ENCODE data around the gene DCAF4L1. TPM values are rescaled to one million over a fixed set of nuclear protein-coding genes. Genes with fewer than 3 reads are reported as not detected.

Gene DCAF4L1
- total RNA-seq, 1 experiment from 2014 or later: 0.56 TPM

- peak overlapping the region; percentile 94 for H3K9ac ChIP-seq (ENCODE audit: low read length)
- H3K4me1 ChIP-seq (ENCODE audit: low read length): peaks cover 38% of the 10 kb centered on the region
- peak overlapping the region; percentile 97 for H3K4me3 ChIP-seq (ENCODE audit: low read length)
- peaks cover 93% of the 10 kb centered on the region for H3K79me2 ChIP-seq (ENCODE audit: low read length)
- no peak overlapping the region for H2AFZ ChIP-seq (ENCODE audit: low read length)
- no peak overlapping the region for H3K27ac ChIP-seq (ENCODE audit: low read length)
- peak overlapping the region; percentile 87 for H3K4me2 ChIP-seq (ENCODE audit: low read depth, low read length, poor library complexity, severe bottlenecking)
- no peaks in the 10 kb centered on the region for H3K9me2 ChIP-seq (replicated peaks; ENCODE audit: insufficient read depth, low read length)
- no peaks in the 10 kb centered on the region for H3K27me3 ChIP-seq (ENCODE audit: low read length)
- H4K20me1 ChIP-seq (ENCODE audit: insufficient read depth, low read depth, low read length): peaks cover 7% of the 10 kb centered on the region; the same call in 1 of the 2 replicates
- H3K36me3 ChIP-seq (ENCODE audit: insufficient read depth, low read length): no peaks in the 10 kb centered on the region
- no peaks in the 10 kb centered on the region for H3K9me3 ChIP-seq (ENCODE audit: low read length)
- DNase-seq: no peak
These were observed 10.6 kb downstream of the DCAF4L1 start for GRCh38 chr4:41991916-41992767.

GRCh38 chr4:41992967-41993857 lies 11.7 kb downstream of the DCAF4L1 start:
- Histone ChIP-seq H3K9me3 (ENCODE audit: low read length) (no peaks in the 10 kb centered on the region), H3K27ac (ENCODE audit: low read length) (no peak overlapping the region), H3K4me1 (ENCODE audit: low read length) (peaks cover 38% of the 10 kb centered on the region), H2AFZ (ENCODE audit: low read length) (no peak overlapping the region), H3K9ac (ENCODE audit: low read length) (no peak overlapping the region), H3K4me3 (ENCODE audit: low read length) (peak overlapping the region; percentile 97; the same call in 1 of the 2 replicates), H3K27me3 (ENCODE audit: low read length) (no peaks in the 10 kb centered on the region), H3K9me2 (replicated peaks; ENCODE audit: insufficient read depth, low read length) (no peaks in the 10 kb centered on the region), H3K4me2 (ENCODE audit: low read depth, low read length, poor library complexity, severe bottlenecking) (peak overlapping the region; percentile 87), H3K36me3 (ENCODE audit: insufficient read depth, low read length) (no peaks in the 10 kb centered on the region), H3K79me2 (ENCODE audit: low read length) (peaks cover 93% of the 10 kb centered on the region), H4K20me1 (ENCODE audit: insufficient read depth, low read depth, low read length) (peaks cover 7% of the 10 kb centered on the region; the same call in 1 of the 2 replicates)
- no peak for DNase-seq

DNA sequence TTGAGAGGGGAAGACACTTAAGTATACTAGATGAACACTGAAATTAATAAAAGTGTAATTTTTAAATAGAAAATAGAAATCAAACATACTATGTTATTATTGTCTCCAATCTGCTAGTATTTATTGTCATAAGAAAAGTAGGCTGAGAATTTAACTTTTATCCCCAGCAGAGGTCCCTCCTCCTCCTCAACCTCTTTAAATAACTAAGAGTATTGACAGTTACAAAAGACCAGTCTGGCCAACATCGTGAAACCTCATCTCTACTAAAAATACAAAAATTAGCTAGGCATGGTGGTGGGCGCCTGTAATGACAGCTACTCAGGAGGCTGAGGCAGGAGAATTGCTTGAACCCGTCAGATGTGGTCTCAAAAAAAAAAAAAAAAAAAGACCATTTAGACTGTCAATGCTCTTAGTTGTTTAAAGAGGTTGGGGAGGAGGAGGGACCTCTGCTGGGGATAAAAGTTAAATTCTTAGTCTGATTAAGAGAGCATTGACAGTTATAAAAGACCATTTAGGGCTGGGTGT lies 13.0 kb downstream of the DCAF4L1 start:
- no peak overlapping the region for H3K27ac ChIP-seq (ENCODE audit: low read length)
- DNase-seq: no peak
- H3K9ac ChIP-seq (ENCODE audit: low read length): no peak overlapping the region
- H3K9me3 ChIP-seq (ENCODE audit: low read length): no peaks in the 10 kb centered on the region
- H3K36me3 ChIP-seq (ENCODE audit: insufficient read depth, low read length): peaks cover 8% of the 10 kb centered on the region; the same call in 1 of the 2 replicates
- H3K4me2 ChIP-seq (ENCODE audit: low read depth, low read length, poor library complexity, severe bottlenecking): no peak overlapping the region
- no peaks in the 10 kb centered on the region for H3K9me2 ChIP-seq (replicated peaks; ENCODE audit: insufficient read depth, low read length)
- peaks cover 94% of the 10 kb centered on the region for H3K79me2 ChIP-seq (ENCODE audit: low read length)
- no peak overlapping the region for H3K4me3 ChIP-seq (ENCODE audit: low read length)
- H3K4me1 ChIP-seq (ENCODE audit: low read length): peaks cover 26% of the 10 kb centered on the region
- no peak overlapping the region for H2AFZ ChIP-seq (ENCODE audit: low read length)
- H4K20me1 ChIP-seq (ENCODE audit: insufficient read depth, low read depth, low read length): peaks cover 7% of the 10 kb centered on the region; the same call in 1 of the 2 replicates
- no peaks in the 10 kb centered on the region for H3K27me3 ChIP-seq (ENCODE audit: low read length)

DNA sequence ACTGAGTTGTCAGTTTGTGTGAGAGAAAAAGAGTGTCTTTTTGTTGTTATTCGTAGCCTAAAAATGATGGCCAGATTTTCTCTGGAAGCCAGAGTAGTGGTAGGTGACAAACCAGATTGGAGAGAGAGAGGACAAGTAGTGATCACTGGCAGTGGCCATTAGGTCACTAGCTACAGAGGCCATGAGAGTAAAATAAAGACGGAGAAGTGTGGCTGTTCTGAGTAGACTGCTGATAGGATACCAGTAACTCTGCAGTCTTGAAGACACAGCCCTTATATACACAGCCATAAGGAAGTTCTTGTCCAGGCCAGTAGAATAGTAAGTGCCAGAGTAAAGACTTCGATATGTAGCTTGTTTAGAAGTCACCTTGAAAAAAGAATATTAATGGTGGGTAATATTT lies 16.5 kb downstream of the DCAF4L1 start:
- Histone ChIP-seq H4K20me1 (ENCODE audit: insufficient read depth, low read depth, low read length) (no peaks in the 10 kb centered on the region), H3K9ac (ENCODE audit: low read length) (no peak overlapping the region), H3K4me2 (ENCODE audit: low read depth, low read length, poor library complexity, severe bottlenecking) (no peak overlapping the region), H3K36me3 (ENCODE audit: insufficient read depth, low read length) (peaks cover 17% of the 10 kb centered on the region), H3K4me3 (ENCODE audit: low read length) (no peak overlapping the region), H2AFZ (ENCODE audit: low read length) (no peak overlapping the region), H3K9me2 (replicated peaks; ENCODE audit: insufficient read depth, low read length) (no peaks in the 10 kb centered on the region), H3K27ac (ENCODE audit: low read length) (no peak overlapping the region), H3K4me1 (ENCODE audit: low read length) (peaks cover 4% of the 10 kb centered on the region; the same call in 1 of the 2 replicates), H3K79me2 (ENCODE audit: low read length) (peaks cover 96% of the 10 kb centered on the region), H3K9me3 (ENCODE audit: low read length) (no peaks in the 10 kb centered on the region), H3K27me3 (ENCODE audit: low read length) (no peaks in the 10 kb centered on the region)
- no peak for DNase-seq

- no peak overlapping the region for H3K27ac ChIP-seq (ENCODE audit: low read length)
These were observed 17.8 kb downstream of the DCAF4L1 start for GRCh38 chr4:41999321-41999720.

GRCh38 chr4:42008011-42008786 lies 26.6 kb downstream of the DCAF4L1 start:
- Histone ChIP-seq H4K20me1 (ENCODE audit: insufficient read depth, low read depth, low read length) (no peaks in the 10 kb centered on the region), H3K4me2 (ENCODE audit: low read depth, low read length, poor library complexity, severe bottlenecking) (no peak overlapping the region), H3K9me3 (ENCODE audit: low read length) (no peaks in the 10 kb centered on the region), H3K9ac (ENCODE audit: low read length) (no peak overlapping the region), H3K27me3 (ENCODE audit: low read length) (no peaks in the 10 kb centered on the region), H3K27ac (ENCODE audit: low read length) (no peak overlapping the region), H3K79me2 (ENCODE audit: low read length) (peaks cover 99% of the 10 kb centered on the region), H3K4me3 (ENCODE audit: low read length) (no peak overlapping the region), H3K36me3 (ENCODE audit: insufficient read depth, low read length) (peaks cover 53% of the 10 kb centered on the region), H2AFZ (ENCODE audit: low read length) (no peak overlapping the region), H3K4me1 (ENCODE audit: low read length) (no peaks in the 10 kb centered on the region), H3K9me2 (replicated peaks; ENCODE audit: insufficient read depth, low read length) (no peaks in the 10 kb centered on the region)
- no peak for DNase-seq

More at GRCh38 chr4:41999321-41999720, 17.8 kb downstream of the DCAF4L1 start:
- no peak overlapping the region for H3K9ac ChIP-seq (ENCODE audit: low read length)
- no peak overlapping the region for H2AFZ ChIP-seq (ENCODE audit: low read length)
- H3K4me3 ChIP-seq (ENCODE audit: low read length): no peak overlapping the region
- H3K27me3 ChIP-seq (ENCODE audit: low read length): no peaks in the 10 kb centered on the region
- no peaks in the 10 kb centered on the region for H3K9me3 ChIP-seq (ENCODE audit: low read length)
- peaks cover 96% of the 10 kb centered on the region for H3K79me2 ChIP-seq (ENCODE audit: low read length)
- peaks cover 30% of the 10 kb centered on the region for H3K36me3 ChIP-seq (ENCODE audit: insufficient read depth, low read length)
- no peak overlapping the region for H3K4me2 ChIP-seq (ENCODE audit: low read depth, low read length, poor library complexity, severe bottlenecking)
- no peak for DNase-seq
- no peaks in the 10 kb centered on the region for H4K20me1 ChIP-seq (ENCODE audit: insufficient read depth, low read depth, low read length)
- no peaks in the 10 kb centered on the region for H3K4me1 ChIP-seq (ENCODE audit: low read length)
- H3K9me2 ChIP-seq (replicated peaks; ENCODE audit: insufficient read depth, low read length): no peaks in the 10 kb centered on the region

DNA sequence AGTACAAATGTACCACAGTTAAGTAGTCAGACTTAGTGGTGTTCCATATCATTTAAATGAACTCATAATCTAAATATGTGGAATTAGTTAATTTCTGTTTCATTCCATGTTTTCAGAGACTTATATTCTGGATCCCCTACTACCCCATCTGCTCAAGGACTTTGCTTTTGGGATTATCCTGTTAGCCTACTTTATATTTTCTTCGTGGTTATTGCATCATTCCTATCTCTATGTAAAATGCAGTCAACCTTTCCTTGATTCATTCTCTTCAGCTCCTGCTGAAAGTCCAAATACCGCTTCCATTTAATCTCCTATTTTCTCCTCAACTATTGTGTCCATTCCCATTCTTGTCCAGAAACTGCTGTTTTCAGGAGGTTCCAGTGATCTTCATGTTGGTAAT lies 33.9 kb downstream of the DCAF4L1 start:
- Histone ChIP-seq H3K4me2 (ENCODE audit: low read depth, low read length, poor library complexity, severe bottlenecking) (no peak overlapping the region), H3K9ac (ENCODE audit: low read length) (no peak overlapping the region), H2AFZ (ENCODE audit: low read length) (no peak overlapping the region), H3K79me2 (ENCODE audit: low read length) (peaks cover 92% of the 10 kb centered on the region), H3K27me3 (ENCODE audit: low read length) (no peaks in the 10 kb centered on the region), H4K20me1 (ENCODE audit: insufficient read depth, low read depth, low read length) (no peaks in the 10 kb centered on the region), H3K9me3 (ENCODE audit: low read length) (no peaks in the 10 kb centered on the region), H3K9me2 (replicated peaks; ENCODE audit: insufficient read depth, low read length) (0 out of 2 replicates have a peak, but pooled peaks cover 4% of the 10 kb centered on the region), H3K4me1 (ENCODE audit: low read length) (no peaks in the 10 kb centered on the region), H3K36me3 (ENCODE audit: insufficient read depth, low read length) (peaks cover 28% of the 10 kb centered on the region; the same call in 1 of the 2 replicates), H3K4me3 (ENCODE audit: low read length) (no peak overlapping the region), H3K27ac (ENCODE audit: low read length) (no peak overlapping the region)
- no peak for DNase-seq

Data from Karpas-422 (cell line).